DOHH2 (cell line): ENCODE measurements around the gene PTPRCAP.

Experiments
- H3F3A ChIP-seq: fragments of 200-600 bp; sonication (generic), shearing (Covaris generic); 2 replicates; pipeline ENCODE4 v1.6.0; 2016; ENCODE audit warnings: antibody characterized with exemption, mild to moderate bottlenecking; ENCODE audit not compliant: control insufficient read depth, insufficient read depth
- H3K27ac ChIP-seq: fragments of 200-600 bp; sonication (generic); 2 replicates; pipeline ENCODE4 v1.5.1; 2014; ENCODE audit warnings: low read depth, mild to moderate bottlenecking, low read length, moderate library complexity
- H3K27me3 ChIP-seq: fragments of 200-600 bp; sonication (generic); 2 replicates; pipeline ENCODE4 v1.6.1; 2014; ENCODE audit warnings: mild to moderate bottlenecking, low read length, mixed read lengths; ENCODE audit not compliant: control insufficient read depth
- H3K36me3 ChIP-seq: fragments of 200-600 bp; sonication (generic); 2 replicates; pipeline ENCODE4 v1.6.1; 2014; ENCODE audit warnings: mild to moderate bottlenecking, low read length, moderate library complexity, mixed read lengths; ENCODE audit not compliant: control insufficient read depth
- H3K4me1 ChIP-seq: fragments of 200-600 bp; sonication (generic); 2 replicates; pipeline ENCODE4 v1.6.1; 2014; ENCODE audit warnings: mild to moderate bottlenecking, low read length, mixed read lengths; ENCODE audit not compliant: control insufficient read depth
- H3K4me2 ChIP-seq: fragments of 200-600 bp; sonication (generic); 2 replicates; pipeline ENCODE4 v1.6.0; 2014; ENCODE audit warnings: mild to moderate bottlenecking, low read length, moderate library complexity
- H3K4me3 ChIP-seq: fragments of 200-600 bp; sonication (generic); 2 replicates; pipeline ENCODE4 v1.5.1; 2014; ENCODE audit warnings: mild to moderate bottlenecking, low read length, mixed read lengths
- H3K79me2 ChIP-seq: fragments of 200-600 bp; sonication (generic); 2 replicates; pipeline ENCODE4 v1.6.1; 2014; ENCODE audit warnings: mild to moderate bottlenecking, low read length, mixed read lengths; ENCODE audit not compliant: control insufficient read depth
- H3K9me2 ChIP-seq: fragments of 200-600 bp; sonication (generic); replicated peaks from 2 replicates; pipeline ENCODE4 v1.6.1; 2014; ENCODE audit warnings: mild to moderate bottlenecking, low read length, mixed read lengths; ENCODE audit not compliant: control insufficient read depth
- H3K9me3 ChIP-seq: fragments of 200-600 bp; sonication (generic); 2 replicates; pipeline ENCODE4 v1.6.1; 2014; ENCODE audit warnings: antibody characterized with exemption, low read length, mixed read lengths; ENCODE audit not compliant: control insufficient read depth, insufficient read depth
- H4K20me1 ChIP-seq: fragments of 200-600 bp; sonication (generic); 2 replicates; pipeline ENCODE4 v1.6.0; 2014; ENCODE audit warnings: low read depth, mild to moderate bottlenecking, antibody characterized with exemption, low read length, moderate library complexity; ENCODE audit not compliant: control insufficient read depth, insufficient read depth
- EZH2phosphoT487 ChIP-seq: fragments of 200-600 bp; sonication (generic); IDR thresholded peaks from 2 replicates; pipeline ENCODE4 v1.6.1; 2017; ENCODE audit warnings: borderline replicate concordance, mild to moderate bottlenecking, antibody characterized with exemption, low read length, moderate library complexity, mixed read lengths
- TF ChIP-seq, protein P1 (sequence below): fragments of 200-600 bp; sonication (generic); IDR thresholded peaks from one replicate; pipeline ENCODE4 v1.5.1; 2014; ENCODE audit warnings: antibody characterized with exemption, mild to moderate bottlenecking, low read depth, low read length; ENCODE audit not compliant: poor library complexity, severe bottlenecking

The PTPRCAP gene

DNA sequence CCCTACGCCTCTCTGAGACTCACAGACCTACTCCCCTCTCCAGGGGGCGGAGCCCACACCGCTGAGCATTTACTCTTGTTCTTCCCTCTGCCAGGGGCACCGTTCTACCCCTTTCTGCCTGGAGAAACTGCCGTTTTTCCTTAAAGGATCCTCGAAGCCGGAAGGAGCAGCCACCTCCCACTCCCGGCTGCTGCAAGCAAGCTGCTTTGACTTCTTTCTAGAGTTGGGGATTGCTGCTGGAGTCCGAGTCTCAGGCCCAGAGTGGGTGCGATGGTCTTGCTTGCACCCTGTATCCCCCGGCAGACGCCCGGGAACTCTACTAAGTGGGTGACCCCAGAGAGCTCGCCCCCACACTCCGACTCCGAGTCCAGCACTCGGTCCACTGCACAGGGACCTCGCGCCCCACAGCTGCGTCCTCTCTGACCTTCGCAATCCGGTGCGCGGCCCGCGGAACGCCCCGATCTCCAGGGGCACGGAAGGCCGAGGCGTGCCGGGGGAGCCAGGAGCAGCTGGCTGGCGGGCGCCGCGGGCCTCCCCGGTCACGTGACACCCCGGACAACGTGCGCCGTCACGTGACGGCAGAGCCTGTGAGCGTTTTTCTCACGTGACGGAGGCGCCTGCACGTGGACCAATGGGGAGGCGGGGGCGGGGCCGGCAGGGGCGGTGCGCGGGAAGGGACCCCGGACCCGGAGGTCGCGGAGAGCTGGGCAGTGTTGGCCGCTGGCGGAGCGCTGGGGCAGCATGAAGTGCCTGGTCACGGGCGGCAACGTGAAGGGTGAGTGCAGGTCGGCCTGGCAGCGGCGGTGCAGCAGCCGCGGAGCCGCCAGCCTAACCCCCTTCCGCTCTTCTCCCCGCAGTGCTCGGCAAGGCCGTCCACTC is 45.9 kb downstream of the PTPRCAP start, which contains the start of gene RAD9A:
Gene RAD9A, plus strand, starts transcription at position 683 of the 879 bp plus-strand sequence. Its CDS starts 59 bp downstream, at position 742.
- Histone ChIP-seq H3K27ac (peak within 1 kb of the TSS; percentile 46), H3K4me1 (peaks cover 38% of the 10 kb centered on the region), H3K4me3 (peak within 1 kb of the TSS; percentile 75), H3K27me3 (no peaks in the 10 kb centered on the region), H4K20me1 (no peaks in the 10 kb centered on the region), H3K79me2 (peaks cover 47% of the 10 kb centered on the region), H3K4me2 (peak within 1 kb of the TSS; percentile 90), H3F3A (0 out of 2 replicates have a peak, but pooled peaks cover 4% of the 10 kb centered on the region), H3K9me2 (no peaks in the 10 kb centered on the region), H3K9me3 (no peaks in the 10 kb centered on the region), H3K36me3 (peaks cover 37% of the 10 kb centered on the region)
- TF ChIP-seq, protein P1, sequence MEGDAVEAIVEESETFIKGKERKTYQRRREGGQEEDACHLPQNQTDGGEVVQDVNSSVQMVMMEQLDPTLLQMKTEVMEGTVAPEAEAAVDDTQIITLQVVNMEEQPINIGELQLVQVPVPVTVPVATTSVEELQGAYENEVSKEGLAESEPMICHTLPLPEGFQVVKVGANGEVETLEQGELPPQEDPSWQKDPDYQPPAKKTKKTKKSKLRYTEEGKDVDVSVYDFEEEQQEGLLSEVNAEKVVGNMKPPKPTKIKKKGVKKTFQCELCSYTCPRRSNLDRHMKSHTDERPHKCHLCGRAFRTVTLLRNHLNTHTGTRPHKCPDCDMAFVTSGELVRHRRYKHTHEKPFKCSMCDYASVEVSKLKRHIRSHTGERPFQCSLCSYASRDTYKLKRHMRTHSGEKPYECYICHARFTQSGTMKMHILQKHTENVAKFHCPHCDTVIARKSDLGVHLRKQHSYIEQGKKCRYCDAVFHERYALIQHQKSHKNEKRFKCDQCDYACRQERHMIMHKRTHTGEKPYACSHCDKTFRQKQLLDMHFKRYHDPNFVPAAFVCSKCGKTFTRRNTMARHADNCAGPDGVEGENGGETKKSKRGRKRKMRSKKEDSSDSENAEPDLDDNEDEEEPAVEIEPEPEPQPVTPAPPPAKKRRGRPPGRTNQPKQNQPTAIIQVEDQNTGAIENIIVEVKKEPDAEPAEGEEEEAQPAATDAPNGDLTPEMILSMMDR: no peak
- TF ChIP-seq EZH2phosphoT487: no peak

DNA sequence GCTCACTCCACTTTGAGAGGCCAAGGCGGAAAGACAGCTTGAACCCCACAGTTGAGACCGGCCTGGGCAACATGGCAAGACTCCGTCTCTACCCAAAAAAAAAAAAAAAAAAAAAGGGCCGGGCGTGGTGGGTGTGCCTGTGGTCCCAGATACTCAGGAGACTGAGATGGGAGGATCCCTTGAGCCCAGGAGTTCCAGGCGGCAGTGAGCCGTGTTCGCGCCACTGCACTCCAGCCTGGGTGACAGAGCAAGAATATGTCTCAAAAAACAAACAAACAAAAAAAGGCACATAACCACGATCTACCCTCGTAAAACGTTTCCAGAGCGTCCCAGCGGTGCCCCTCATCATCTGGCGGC is 46.6 kb downstream of the PTPRCAP start:
- H3K4me1 ChIP-seq: peaks cover 35% of the 10 kb centered on the region
- H3K4me3 ChIP-seq: peak overlapping the region; percentile 75
- H3K79me2 ChIP-seq: peaks cover 42% of the 10 kb centered on the region
- H3F3A ChIP-seq: 0 out of 2 replicates have a peak, but pooled peaks cover 4% of the 10 kb centered on the region
- no peaks in the 10 kb centered on the region for H3K9me2 ChIP-seq
- peaks cover 31% of the 10 kb centered on the region for H3K36me3 ChIP-seq
- H3K4me2 ChIP-seq: peak overlapping the region; percentile 90
- H3K9me3 ChIP-seq: no peaks in the 10 kb centered on the region
- no peak overlapping the region; the same call in 1 of the 2 replicates for H3K27ac ChIP-seq
- TF ChIP-seq, protein P1: no peak
- TF ChIP-seq EZH2phosphoT487: no peak
- no peaks in the 10 kb centered on the region for H3K27me3 ChIP-seq
- H4K20me1 ChIP-seq: no peaks in the 10 kb centered on the region

DNA sequence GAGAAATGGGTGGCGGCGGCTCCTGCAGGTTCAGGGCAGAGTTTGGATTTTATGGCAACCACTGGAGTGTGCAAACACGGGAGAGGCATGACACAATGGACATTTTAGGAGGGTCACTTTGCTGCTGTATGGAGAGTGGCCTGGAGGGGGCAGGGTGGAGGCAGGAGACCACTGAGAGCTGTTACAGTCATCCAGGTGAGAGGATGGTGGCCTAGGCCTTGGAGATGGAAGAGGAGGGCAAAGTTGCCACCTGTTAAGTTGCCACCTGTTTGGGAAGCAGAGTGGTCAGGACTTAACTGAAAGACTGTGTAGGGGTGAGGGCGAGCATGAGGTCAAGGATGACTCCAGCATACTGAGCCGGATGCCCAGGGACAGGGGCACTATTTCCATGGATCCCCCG is 48.0 kb downstream of the PTPRCAP start:
- Histone ChIP-seq H3K4me2 (no peak overlapping the region), H3K4me1 (peaks cover 35% of the 10 kb centered on the region)
- TF ChIP-seq, protein P1: peak; percentile 81
- no peak for TF ChIP-seq EZH2phosphoT487

More for the DNA sequence above, 48.0 kb downstream of the PTPRCAP start:
- 0 out of 2 replicates have a peak, but pooled peaks cover 2% of the 10 kb centered on the region for H3F3A ChIP-seq
- H3K27ac ChIP-seq: no peak overlapping the region
- no peaks in the 10 kb centered on the region for H4K20me1 ChIP-seq
- no peaks in the 10 kb centered on the region for H3K9me2 ChIP-seq
- peaks cover 36% of the 10 kb centered on the region for H3K79me2 ChIP-seq
- H3K36me3 ChIP-seq: peaks cover 22% of the 10 kb centered on the region
- no peaks in the 10 kb centered on the region for H3K9me3 ChIP-seq
- H3K4me3 ChIP-seq: no peak overlapping the region
- 0 out of 2 replicates have a peak, but pooled peaks cover 3% of the 10 kb centered on the region for H3K27me3 ChIP-seq
